Ectodermal cell (in vitro differentiated cells): ENCODE measurements around the gene IGF1.

ENCODE experiments used
- H3K27ac ChIP-seq: 2 replicates; pipeline ENCODE4 v1.7.0; 2013; ENCODE audit warnings: mild to moderate bottlenecking, low read depth, low read length; ENCODE audit not compliant: insufficient read depth, poor library complexity, severe bottlenecking
- H3K27me3 ChIP-seq: 2 replicates; pipeline ENCODE4 v1.7.0; 2013; ENCODE audit warnings: mild to moderate bottlenecking, low read length; ENCODE audit not compliant: insufficient read depth, control insufficient read depth, poor library complexity, severe bottlenecking
- H3K36me3 ChIP-seq: one replicate; pipeline ENCODE4 v1.7.0; 2013; ENCODE audit warnings: low read length; ENCODE audit not compliant: control insufficient read depth, insufficient read depth
- H3K4me1 ChIP-seq: one replicate; pipeline ENCODE4 v1.7.0; 2013; ENCODE audit warnings: low read length; ENCODE audit not compliant: control insufficient read depth, insufficient read depth
- H3K4me3 ChIP-seq: 2 replicates; pipeline ENCODE4 v1.7.0; 2013; ENCODE audit warnings: low read depth, low read length, control low read depth; ENCODE audit not compliant: insufficient read depth
- H3K9me3 ChIP-seq: 2 replicates; pipeline ENCODE4 v1.7.0; 2013; ENCODE audit warnings: mild to moderate bottlenecking, low read length, moderate library complexity; ENCODE audit not compliant: control insufficient read depth
- WGBS, 2 experiments: methylation state at CpG; one replicate each; pipeline ENCODE4 v1.1.7; 2013; ENCODE audit warnings: missing lambda C conversion rate in 2 of 2; 5-methylcytosine and 5-hydroxymethylcytosine counted together

IGF1 gene

GRCh38 chr12:102419094-102419764, 61.1 kb downstream of the IGF1 start:
- WGBS, 2 experiments, result 90 to 94% methylated on average over 11 of the region's 11 CpGs
- Histone ChIP-seq H3K27me3 (no peaks in the 10 kb centered on the region), H3K27ac (no peak overlapping the region), H3K4me1 (no peaks in the 10 kb centered on the region), H3K9me3 (no peaks in the 10 kb centered on the region), H3K4me3 (no peak overlapping the region), H3K36me3 (no peaks in the 10 kb centered on the region)

DNA sequence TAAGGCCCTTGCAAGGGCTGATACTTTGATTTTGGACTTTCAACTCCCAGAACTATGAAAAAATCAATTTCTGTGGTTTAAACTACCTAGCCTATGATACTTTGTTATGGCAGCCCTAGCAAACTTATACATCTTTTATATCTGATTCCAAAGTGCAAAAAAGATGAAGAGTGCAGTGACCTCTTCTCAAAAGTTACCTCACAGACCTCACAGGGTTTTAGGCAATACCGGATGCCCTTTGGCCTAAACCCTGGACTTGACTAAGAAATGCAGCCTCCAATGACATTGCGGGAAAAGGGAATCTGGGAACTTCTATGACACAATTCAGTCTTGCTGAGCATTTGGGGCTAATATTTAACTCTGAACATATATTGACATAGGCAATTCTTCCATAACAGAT, 63.3 kb downstream of the IGF1 start:
- Histone ChIP-seq H3K27me3 (no peaks in the 10 kb centered on the region), H3K27ac (no peak overlapping the region), H3K9me3 (no peaks in the 10 kb centered on the region), H3K36me3 (no peaks in the 10 kb centered on the region), H3K4me1 (no peaks in the 10 kb centered on the region), H3K4me3 (no peak overlapping the region)
- WGBS, 2 experiments, result 92 to 94% methylated on average over 2 of the region's 2 CpGs

DNA sequence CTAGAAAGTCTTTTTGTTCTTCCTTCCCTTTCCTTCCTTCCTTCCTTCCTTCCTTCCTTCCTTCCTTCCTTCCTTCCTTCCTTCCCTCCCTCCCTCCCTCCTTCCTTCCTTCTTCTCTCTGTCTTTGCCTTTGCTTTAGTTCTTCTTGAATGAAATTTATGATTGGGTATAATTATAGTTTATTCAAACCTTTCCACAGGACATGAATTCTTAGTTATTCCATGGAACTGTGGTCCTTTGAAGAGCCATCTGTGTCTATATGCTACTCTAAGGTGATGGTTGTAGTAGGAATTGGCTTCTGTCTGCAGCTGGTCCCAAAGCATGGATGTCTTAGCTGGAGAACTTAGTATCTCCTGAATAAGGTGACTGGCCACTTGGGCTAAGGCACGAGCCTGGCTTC, 64.8 kb downstream of the IGF1 start:
- WGBS, 2 experiments, result 83 to 89% methylated on average over 1 of the region's 1 CpG
- Histone ChIP-seq H3K4me3 (no peak overlapping the region), H3K9me3 (no peaks in the 10 kb centered on the region), H3K36me3 (no peaks in the 10 kb centered on the region), H3K27ac (no peak overlapping the region), H3K27me3 (no peaks in the 10 kb centered on the region), H3K4me1 (no peaks in the 10 kb centered on the region)

DNA sequence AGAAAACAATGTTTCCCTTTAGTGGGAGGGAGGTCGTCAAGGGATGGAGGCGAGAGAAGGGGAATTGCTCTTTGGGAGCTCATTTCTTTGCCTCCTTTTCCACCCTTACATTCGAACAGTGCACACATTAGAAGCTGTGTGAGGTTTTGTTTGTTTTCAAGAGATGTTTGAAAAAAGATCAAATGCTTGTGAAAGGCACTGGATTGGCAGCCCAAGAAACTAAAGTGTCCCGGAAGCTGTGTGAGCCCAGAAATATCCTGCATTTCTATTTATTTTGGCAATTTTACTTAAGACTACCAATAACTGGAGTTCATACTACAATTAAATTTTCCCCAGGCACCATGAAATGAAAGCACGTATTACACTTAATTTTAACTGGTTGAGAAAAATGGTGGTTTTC, 67.0 kb downstream of the IGF1 start:
- Histone ChIP-seq H3K9me3 (no peaks in the 10 kb centered on the region), H3K27me3 (no peaks in the 10 kb centered on the region), H3K4me3 (no peak overlapping the region), H3K27ac (no peak overlapping the region), H3K4me1 (no peaks in the 10 kb centered on the region), H3K36me3 (no peaks in the 10 kb centered on the region)
- 91 to 93% methylated on average over 3 to 5 of the region's 5 CpGs for WGBS, 2 experiments

- Histone ChIP-seq H3K9me3 (no peaks in the 10 kb centered on the region), H3K4me3 (no peak overlapping the region), H3K27me3 (no peaks in the 10 kb centered on the region), H3K4me1 (peaks cover 4% of the 10 kb centered on the region), H3K36me3 (no peaks in the 10 kb centered on the region), H3K27ac (no peak overlapping the region)
These were observed 69.9 kb downstream of the IGF1 start for GRCh38 chr12:102410511-102410910.

GRCh38 chr12:102408487-102409297, 71.7 kb downstream of the IGF1 start:
- no peak overlapping the region for H3K4me3 ChIP-seq
- no peak overlapping the region for H3K27ac ChIP-seq
- H3K4me1 ChIP-seq, result peaks cover 4% of the 10 kb centered on the region
- no peaks in the 10 kb centered on the region for H3K9me3 ChIP-seq
- WGBS, 2 experiments, result 85 to 86% methylated on average over 4 of the region's 4 CpGs
- H3K27me3 ChIP-seq, result no peaks in the 10 kb centered on the region
- no peaks in the 10 kb centered on the region for H3K36me3 ChIP-seq

- peaks cover 4% of the 10 kb centered on the region for H3K4me1 ChIP-seq
- 86 to 89% methylated on average over 3 of the region's 3 CpGs for WGBS, 2 experiments
- H3K9me3 ChIP-seq, result no peaks in the 10 kb centered on the region
- no peaks in the 10 kb centered on the region for H3K27me3 ChIP-seq
- H3K27ac ChIP-seq, result no peak overlapping the region
- no peaks in the 10 kb centered on the region for H3K36me3 ChIP-seq
- no peak overlapping the region for H3K4me3 ChIP-seq
These were observed 72.4 kb downstream of the IGF1 start for GRCh38 chr12:102407776-102408486.

- Histone ChIP-seq H3K9me3 (no peaks in the 10 kb centered on the region), H3K36me3 (no peaks in the 10 kb centered on the region), H3K4me3 (no peak overlapping the region), H3K27me3 (no peaks in the 10 kb centered on the region), H3K27ac (no peak overlapping the region), H3K4me1 (peaks cover 4% of the 10 kb centered on the region)
- 75% methylated on average over 7 of the region's 7 CpGs for WGBS, 2 experiments
These were observed 74.3 kb downstream of the IGF1 start for GRCh38 chr12:102406033-102406584.

DNA sequence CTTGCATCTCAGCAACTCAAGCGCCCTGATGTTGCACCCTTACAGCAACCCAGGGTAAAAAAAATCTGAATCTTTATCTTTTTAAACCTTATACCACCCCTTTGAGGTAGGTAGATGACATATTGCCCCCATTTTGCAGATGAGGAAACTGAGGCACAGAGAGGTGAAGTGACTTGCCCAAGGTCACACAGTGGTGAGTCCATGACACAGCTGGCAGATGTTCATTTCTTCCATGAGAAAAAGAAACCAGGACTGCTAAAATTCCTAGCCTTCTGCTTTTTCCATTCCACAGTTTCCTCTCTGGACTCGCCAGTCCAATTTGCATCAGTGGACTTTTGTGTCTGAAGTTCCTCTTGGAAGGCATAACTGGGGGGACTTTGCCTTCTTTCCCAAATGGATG, 79.3 kb downstream of the IGF1 start:
- Histone ChIP-seq H3K9me3 (no peaks in the 10 kb centered on the region), H3K4me3 (no peak overlapping the region), H3K27ac (no peak overlapping the region), H3K36me3 (no peaks in the 10 kb centered on the region), H3K27me3 (no peaks in the 10 kb centered on the region), H3K4me1 (peaks cover 2% of the 10 kb centered on the region)
- 79 to 90% methylated on average over 2 of the region's 2 CpGs for WGBS, 2 experiments

DNA sequence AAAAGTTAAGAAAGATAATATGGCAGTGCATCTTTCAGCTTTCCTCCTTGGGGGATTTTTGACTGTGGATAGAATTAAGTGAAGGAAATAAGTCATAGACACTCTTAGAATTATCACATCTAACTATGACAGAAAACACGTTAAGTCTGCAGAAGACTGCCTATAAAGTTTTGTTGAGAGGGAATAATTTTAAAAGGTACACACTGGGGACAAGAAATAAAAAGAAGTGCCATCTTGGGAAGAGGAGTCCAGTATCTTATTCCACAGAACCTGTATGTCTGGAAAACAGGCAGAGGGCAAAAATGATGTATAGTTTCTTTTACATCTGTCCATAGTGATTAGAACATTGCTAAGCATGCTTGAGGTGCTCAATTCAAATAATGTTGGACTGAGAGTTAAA, 80.7 kb downstream of the IGF1 start:
- Histone ChIP-seq H3K4me3 (no peak overlapping the region), H3K27ac (no peak overlapping the region), H3K4me1 (no peaks in the 10 kb centered on the region), H3K27me3 (no peaks in the 10 kb centered on the region), H3K36me3 (no peaks in the 10 kb centered on the region), H3K9me3 (no peaks in the 10 kb centered on the region)
- 42 to 100% methylated on average over 1 of the region's 1 CpG for WGBS, 2 experiments
